ENCODE results near the gene GPR31.
"Not testable (repeated sequence)": the region's sequence is repeated elsewhere in the genome, so short reads cannot be mapped to it uniquely, and the experiment has no call there.

The GPR31 gene, protein sequence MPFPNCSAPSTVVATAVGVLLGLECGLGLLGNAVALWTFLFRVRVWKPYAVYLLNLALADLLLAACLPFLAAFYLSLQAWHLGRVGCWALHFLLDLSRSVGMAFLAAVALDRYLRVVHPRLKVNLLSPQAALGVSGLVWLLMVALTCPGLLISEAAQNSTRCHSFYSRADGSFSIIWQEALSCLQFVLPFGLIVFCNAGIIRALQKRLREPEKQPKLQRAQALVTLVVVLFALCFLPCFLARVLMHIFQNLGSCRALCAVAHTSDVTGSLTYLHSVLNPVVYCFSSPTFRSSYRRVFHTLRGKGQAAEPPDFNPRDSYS

DNA sequence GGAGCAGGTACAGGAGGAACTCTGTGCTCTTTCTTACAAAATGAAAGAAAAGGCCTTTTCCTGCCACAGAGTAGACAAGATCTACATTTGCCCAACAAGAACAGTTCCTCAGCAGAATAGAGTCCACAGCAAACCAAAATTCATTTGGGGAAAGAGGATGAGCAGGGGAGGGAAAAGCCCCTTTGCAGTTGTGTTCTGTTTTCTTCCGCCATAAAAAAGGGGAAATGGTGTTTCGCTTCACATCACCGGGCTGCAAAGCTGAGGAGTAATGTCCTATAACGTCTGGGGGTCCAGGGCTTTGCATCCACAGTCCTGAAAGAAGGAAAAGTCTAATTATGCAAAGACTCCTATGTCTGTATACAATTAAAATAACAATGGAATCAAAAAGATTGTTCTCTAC is at the start of gene GPR31:
Gene GPR31 (minus strand): TSS at position 118 of the 400 bp plus-strand sequence. CDS start 149 bp downstream, outside the sequence.
- no peak for DNase-seq (ENCODE audit: low read depth)

DNA sequence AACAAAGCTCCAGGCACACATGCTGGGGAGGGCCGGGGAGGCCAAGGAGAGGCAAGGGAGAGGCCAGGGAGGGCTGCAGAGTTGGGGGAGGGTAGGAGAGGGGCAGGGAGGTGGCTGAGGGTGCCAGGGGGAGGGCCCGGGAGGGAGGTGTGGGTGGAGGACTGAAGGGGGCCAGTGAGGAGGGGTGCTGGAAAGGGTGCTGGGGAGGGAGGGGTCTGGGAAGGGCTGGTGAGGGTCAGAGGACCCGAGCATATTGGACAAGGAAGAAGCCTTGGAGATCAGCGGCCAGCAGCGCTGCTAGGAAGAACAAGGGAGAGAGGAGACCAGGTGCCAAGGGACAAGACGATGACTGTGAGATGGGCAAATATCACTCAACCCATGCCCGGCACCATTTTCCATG is 49.7 kb upstream of the GPR31 start:
- DNase-seq (ENCODE audit: low read depth) = no peak

DNA sequence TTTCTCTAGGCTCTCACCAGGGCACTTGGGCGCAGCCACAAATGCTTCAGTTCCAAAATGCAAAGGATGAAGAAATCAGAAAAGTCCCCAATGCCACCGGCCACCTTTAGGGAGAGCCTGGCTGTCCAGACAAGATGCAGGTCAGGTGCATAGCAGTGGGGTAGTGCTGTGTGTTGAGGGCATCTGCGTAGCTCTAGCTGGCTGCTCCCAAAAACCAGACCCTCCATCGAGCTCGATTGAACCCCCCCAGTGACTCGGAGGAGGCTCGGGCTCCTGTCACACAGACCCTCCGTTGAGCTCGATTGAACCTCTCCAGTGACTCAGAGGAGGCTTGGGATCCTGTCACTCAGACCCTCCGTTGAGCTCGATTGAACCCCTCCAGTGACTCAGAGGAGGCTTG is 47.5 kb upstream of the GPR31 start:
- not testable (repeated sequence) for DNase-seq (ENCODE audit: low read depth)

DNA sequence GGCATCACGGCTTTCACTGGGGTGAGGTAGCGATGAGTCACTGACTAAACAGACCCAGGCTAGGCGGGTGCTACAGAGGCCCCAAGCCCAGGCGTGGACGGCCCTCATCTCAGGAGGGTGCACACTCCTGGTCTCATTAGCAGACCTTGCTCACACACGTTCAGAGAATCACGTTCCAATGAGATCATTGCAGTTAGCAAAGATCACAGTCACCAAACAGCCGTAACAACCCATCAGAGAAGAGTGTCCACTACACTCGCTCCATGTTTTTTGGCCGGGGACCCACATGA is 46.2 kb upstream of the GPR31 start:
- DNase-seq (ENCODE audit: low read depth) = not testable (repeated sequence)

DNA sequence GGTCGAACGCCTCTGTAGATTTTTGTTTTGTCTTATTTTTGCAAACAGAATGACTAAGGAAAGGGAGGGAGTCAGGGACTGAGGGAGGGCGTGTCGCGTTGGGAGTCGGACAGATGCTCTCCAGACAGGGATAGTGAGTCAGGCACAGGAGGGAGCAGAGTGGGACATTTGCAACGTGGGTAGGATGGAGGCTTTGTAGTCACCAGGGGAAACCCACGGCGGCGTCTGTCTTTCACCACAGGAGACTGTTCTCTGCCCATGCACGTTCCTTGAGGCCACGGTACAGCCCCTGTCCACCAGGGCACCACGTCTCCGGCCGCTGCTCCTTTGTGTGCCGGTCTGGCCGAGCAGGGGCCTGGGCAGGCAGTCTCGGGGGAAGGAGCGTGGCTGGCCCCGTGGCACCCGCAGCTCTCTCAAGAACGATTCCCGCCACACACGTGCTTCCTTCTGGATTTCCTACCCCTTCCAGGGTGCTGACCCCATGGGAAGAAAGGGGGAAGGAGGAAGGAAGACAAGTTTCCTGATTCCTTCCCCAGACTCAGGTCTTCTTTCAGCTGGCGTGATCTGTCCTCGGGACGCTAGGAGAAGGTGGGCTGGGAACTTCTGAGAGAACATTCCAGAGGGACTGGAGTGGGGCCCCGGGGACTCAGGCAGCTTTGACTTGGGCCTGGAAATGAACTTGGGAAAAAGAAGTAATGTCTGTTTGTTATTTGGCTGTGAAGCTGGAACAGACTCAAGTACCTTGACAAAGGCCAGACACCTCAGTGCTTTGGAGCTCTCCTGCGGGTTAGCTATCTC is 45.7 kb upstream of the GPR31 start:
- not testable (repeated sequence) for DNase-seq (ENCODE audit: low read depth)

- DNase-seq (ENCODE audit: low read depth) = not testable (repeated sequence)
Observed at GRCh38 chr6:167202613-167203012, 44.8 kb upstream of the GPR31 start.

DNA sequence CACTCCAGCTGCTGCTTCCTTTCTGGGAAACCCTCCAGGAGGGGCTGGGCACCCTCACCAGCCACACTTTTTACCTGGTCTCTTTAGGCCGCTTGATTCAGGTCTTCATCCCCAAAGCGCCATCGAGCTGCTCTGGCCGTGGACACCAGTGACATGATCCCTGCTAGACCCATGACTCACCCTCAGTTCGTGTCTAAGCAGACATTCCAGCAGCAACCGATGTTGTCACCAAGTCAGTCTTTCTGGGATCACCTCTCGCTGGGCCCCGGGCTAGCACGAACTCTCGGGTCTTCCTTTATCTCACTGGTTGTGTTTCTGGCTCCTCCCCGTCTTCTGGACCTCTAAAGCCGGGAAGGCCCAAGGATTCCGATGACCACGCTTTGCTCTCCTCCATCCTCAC is 43.0 kb upstream of the GPR31 start:
- no peak for DNase-seq (ENCODE audit: low read depth)

GRCh38 chr6:167195941-167196610 is 38.3 kb upstream of the GPR31 start:
- DNase-seq (ENCODE audit: low read depth) = not testable (repeated sequence)

GRCh38 chr6:167193515-167194125 is 35.8 kb upstream of the GPR31 start:
- not testable (repeated sequence) for DNase-seq (ENCODE audit: low read depth)

- DNase-seq (ENCODE audit: low read depth) = not testable (repeated sequence)
Observed at GRCh38 chr6:167191043-167191583, 33.3 kb upstream of the GPR31 start.

DNA sequence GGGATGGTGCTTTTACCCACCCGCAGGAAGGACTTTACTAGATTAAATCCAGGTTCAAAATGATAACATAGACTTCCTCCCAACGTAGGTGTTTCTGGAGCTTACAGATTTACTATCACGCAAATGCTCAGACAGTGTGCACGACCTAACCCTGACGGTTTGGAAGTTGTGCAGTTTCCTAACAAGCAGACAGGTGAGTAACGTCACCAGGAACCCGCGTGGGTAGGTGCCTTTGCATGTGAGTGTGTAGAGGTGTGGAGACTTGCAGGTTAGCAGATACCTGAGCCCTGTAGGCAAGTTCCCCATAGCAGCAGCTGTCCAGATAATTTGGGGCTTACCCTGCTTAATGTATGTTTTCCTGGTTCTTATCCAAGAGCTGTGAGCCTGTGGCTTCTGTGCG is 29.5 kb upstream of the GPR31 start:
- not testable (repeated sequence) for DNase-seq (ENCODE audit: low read depth)

DNA sequence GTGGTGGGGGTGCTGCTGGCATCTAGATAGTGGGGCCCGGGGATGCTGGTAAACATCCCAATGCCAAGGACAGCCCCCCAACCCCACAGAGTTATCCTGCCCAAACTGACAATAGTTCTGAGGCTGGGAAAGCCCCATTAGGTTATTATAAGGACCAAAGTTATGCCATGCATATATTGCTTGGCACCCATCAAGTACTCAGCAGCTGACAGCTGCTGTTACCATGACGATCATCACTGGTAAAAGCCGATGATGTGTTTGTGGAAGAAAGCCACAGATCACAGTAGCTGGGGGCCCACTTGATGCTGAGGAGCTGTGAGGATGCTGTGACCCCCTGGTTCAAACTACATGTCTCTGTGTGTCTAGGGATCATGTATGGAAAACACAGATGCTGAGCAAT is 27.3 kb upstream of the GPR31 start:
- DNase-seq (ENCODE audit: low read depth) = not testable (repeated sequence)

DNA sequence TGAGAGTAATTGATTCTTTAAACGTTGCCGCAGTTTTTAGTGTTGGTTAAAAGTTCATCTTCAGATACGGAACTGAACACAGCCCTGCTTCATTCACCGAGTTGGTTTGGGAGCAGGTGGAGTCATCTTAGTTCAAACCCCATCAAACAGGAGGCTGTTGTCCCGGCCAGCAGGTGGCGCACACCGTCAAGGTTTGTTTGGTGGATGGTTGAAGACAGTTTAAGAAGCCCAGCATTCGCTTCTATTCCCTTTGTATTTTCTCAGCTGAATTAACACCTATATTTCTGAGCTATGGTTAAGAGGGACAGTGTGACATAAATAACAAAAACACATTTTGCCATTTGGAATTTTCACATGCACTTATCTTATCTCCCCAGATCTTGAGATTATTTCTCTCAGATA is 25.1 kb upstream of the GPR31 start:
- not testable (repeated sequence) for DNase-seq (ENCODE audit: low read depth)

DNA sequence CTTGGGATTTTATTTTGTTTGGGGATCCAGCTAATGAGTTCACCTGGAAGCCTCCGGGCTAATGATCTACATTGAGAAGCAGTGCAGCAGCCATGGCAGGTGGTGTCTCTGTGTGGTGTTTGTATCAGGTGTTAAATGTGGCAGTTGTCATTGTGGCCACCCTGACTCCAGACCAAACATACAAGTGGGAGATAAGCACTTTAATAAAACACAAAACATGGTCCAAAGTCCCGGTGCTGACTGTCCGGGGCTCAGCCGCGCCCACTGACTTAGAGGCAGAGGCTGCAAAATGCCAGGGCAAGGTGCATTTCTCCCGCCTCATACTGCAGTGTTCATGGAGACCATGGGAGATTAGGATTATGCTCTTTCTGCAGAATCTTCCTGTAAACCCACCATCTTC is 23.6 kb upstream of the GPR31 start:
- not testable (repeated sequence) for DNase-seq (ENCODE audit: low read depth)

DNA sequence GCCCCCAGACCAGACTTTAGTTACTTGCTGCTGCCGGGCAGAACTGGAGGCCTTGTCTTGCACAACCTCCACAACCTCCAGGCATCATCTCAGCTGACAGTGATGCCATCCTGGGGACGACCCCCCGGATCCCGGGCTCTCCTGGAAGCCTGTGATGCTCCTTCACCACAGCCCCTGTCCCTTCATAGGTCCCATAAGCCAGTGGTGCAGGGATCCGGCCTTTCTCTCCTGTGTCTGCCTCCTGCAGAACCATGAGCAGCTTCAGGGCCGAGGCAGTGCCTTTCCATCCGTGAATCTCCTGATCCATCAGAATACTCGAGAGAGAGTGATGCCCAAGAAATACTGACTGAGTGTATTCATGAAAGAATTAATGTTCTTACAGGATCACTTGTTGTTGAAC is 22.3 kb upstream of the GPR31 start:
- DNase-seq (ENCODE audit: low read depth) = not testable (repeated sequence)

- not testable (repeated sequence) for DNase-seq (ENCODE audit: low read depth)
Observed at GRCh38 chr6:167178896-167179655, 21.3 kb upstream of the GPR31 start.

GRCh38 chr6:167177271-167177670 is 19.5 kb upstream of the GPR31 start:
- not testable (repeated sequence) for DNase-seq (ENCODE audit: low read depth)

DNA sequence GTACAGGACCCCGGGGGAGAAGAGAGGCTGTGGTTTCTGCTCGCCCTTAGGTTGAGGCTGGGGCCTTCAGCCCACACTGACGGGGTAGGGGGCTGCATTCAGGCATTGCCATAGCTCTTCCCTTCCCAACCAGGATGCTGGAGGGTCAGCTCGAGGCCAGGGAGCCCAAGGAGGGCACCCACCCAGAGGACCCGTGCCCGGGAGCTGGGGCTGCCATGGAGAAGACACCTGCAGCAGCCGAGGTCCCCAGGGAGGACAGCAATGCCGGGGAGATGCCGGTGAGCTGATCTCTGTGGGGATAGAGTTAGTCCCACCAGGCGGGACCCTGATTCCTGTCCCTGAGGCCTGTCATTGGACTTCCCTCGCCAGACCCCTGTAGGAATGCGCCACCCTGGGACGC is 14.2 kb upstream of the GPR31 start:
- not testable (repeated sequence) for DNase-seq (ENCODE audit: low read depth)

DNA sequence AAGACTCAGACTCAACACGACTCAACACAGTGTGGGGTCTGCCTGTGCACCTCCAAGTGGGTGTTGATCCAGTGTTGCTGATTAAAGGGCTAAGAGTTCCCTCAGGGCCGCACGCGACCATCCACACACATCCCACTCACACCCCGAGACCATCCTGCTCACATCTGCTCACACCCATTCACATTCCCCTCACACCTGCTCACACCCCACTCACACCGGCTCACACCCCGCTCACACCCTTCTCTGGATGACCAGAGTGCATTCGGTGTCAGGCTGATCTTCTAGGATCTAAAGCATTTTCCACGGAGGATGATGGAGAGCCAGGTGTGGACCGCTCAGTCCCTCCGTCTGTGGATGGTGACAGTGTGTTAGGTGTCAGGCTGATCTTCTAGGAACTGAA is 13.5 kb upstream of the GPR31 start:
- DNase-seq (ENCODE audit: low read depth) = not testable (repeated sequence)

GRCh38 chr6:167169867-167170266 is 12.1 kb upstream of the GPR31 start:
- not testable (repeated sequence) for DNase-seq (ENCODE audit: low read depth)

GRCh38 chr6:167168296-167168695 is 10.5 kb upstream of the GPR31 start:
- DNase-seq (ENCODE audit: low read depth) = not testable (repeated sequence)
